GM21381 (cell line): ENCODE measurements around the gene FAM135A.
"Not testable (repeated sequence)": the region's sequence is repeated elsewhere in the genome, so short reads cannot be mapped to it uniquely, and the experiment has no call there.

Source experiments
- ATAC-seq: cut with Tn5 transposase; IDR thresholded peaks from one replicate; pipeline ENCODE4 v1.9.1; 2021; ENCODE audit warnings: mild to moderate bottlenecking, moderate library complexity; ENCODE audit not compliant: unreplicated experiment

Gene FAM135A

DNA sequence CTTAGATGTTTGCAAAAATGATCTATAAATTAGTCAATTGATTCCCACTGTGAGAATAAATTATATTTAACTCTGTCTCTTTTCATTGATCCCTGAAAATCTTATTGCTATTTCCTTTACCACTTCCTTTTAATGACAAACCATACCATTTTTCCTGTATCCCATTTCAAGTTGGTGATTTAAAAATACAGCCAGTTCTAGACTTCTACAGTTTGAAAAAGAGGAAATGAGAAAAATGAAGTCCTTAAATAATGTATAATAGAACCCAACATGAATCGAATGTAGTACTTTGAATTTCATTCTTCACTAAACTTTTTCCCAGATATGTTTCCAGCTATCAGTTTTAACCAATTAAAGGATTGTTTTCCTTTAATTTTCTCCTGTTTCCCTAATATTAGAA lies 124.0 kb downstream of the FAM135A start:
- ATAC-seq: no peak

- ATAC-seq: peak; percentile 60
These were observed 125.1 kb downstream of the FAM135A start for GRCh38 chr6:70538376-70538775.

GRCh38 chr6:70547313-70547712 lies 134.0 kb downstream of the FAM135A start:
- ATAC-seq: no peak

GRCh38 chr6:70547905-70548304 lies 134.6 kb downstream of the FAM135A start:
- ATAC-seq: no peak

DNA sequence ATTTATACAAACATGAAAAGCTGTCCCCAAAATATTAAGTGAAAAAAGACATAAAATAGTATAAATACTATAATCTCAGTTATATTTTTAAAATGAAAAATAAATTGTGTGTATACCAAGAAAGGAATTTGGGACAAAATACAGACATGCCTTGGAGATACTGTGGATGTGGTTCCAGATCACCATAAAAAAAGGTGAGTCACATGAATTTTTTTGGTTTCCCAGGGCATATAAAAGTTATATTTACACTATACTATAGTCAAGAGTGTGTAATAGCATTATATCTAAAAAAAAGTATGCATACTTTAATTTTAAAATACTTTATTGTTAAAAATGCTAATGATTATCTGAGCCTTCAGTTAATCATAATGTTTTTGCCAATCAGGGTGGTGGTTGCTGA lies 136.0 kb downstream of the FAM135A start:
- ATAC-seq: no peak

DNA sequence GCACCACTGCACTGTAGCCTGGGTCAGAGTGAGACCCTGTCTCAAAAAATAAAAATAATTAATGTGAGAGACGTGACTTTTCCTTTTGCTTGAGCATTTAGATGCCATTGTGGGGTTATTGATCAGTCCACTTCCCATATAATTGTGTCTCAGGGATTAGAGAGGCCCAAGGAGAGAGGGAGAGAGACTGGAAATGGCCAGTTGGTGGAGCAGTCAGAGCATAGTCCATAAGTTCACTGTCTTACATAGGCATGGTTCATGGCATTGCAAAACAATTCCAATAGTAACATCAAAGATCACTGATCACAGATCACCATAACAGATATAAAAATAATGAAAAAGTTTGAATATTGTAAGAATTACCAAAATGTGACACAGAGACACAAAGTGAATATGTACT lies 138.3 kb downstream of the FAM135A start:
- no peak for ATAC-seq

DNA sequence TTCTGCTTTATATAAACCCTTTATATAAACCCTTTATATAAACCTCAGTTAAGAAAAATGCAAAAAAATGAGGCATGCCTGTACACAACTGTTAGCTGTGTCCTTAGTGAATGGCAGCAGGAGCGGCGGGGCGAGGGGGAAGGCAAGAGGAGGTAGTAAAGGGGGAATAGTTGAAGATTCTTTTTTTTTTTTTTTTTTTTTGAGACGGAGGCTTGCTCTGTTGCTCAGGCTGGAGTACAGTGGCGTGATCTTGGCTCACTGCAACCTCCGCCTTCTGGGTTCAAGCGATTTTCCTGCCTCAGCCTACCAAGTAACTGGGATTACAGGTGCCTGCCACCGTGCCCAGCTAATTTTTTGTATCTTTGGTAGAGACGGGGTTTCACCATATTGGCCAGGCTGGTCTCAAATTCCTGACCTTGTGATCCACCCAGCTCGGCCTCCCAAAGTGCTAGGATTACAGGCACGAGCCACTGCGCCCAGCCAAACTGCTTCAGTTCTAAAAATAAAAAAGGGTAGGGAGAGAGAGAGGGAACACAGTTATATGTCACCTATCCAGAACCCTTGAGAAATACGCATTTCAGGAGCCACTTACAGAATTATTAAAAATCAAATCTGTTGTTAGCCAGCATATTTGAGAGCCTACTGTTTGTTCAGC lies 139.1 kb downstream of the FAM135A start:
- not testable (repeated sequence) for ATAC-seq

GRCh38 chr6:70552974-70553373 lies 139.7 kb downstream of the FAM135A start:
- ATAC-seq: no peak

DNA sequence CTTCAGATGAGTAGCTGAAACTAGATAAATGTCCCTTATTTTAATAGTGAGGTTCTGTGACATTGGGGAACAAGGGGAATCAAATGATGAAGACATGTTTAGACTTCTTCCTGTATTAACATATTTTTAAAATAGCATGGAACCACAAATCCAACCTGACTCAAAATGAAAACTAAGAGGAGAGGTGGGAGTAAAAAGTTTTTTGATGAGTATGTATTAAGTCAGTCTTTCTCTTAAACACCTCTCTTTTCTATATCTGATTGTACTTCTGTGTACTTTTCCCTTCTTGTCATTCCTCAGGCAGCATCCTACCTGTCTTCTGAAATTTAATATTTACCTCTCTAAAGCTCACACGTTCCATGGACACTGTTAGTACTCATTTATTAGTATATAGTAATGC lies 144.7 kb downstream of the FAM135A start:
- no peak for ATAC-seq

DNA sequence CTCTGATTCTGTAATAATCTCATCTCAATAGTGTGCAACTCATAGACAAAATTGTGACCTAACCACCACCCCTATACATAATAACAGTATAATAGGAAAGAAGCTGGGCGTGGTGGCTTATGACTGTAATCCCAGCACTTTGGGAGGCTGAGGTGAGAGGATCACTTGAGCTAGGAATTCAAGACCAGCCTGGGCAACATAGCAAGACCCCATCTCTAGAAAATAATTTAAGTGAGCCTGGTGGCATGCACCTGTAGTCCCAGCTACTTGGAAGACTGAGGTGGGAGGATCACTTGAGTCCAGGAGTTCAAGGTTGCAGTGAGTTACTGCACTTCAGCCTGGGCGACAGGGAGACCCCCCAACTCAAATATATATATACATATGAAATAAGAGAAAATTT lies 149.1 kb downstream of the FAM135A start:
- ATAC-seq: not testable (repeated sequence)

DNA sequence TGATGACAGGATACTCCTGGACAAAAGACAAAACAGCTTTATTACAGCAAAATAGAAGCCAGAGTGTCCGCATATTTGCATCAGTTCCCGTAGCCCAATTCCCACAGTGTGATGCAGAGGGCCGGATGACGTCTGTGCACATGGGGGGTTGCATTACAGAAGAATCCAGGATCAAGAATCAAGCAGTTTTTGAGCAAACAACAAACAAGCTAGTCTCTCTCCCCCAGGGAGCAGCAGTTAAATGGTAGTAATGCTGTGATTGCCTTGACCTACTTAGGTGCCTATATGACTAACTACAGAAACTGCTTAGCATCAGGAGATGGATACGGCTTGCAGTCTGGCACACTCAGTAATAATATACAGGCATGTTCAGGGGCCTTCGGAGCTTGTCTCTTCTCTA lies 150.2 kb downstream of the FAM135A start:
- no peak for ATAC-seq

DNA sequence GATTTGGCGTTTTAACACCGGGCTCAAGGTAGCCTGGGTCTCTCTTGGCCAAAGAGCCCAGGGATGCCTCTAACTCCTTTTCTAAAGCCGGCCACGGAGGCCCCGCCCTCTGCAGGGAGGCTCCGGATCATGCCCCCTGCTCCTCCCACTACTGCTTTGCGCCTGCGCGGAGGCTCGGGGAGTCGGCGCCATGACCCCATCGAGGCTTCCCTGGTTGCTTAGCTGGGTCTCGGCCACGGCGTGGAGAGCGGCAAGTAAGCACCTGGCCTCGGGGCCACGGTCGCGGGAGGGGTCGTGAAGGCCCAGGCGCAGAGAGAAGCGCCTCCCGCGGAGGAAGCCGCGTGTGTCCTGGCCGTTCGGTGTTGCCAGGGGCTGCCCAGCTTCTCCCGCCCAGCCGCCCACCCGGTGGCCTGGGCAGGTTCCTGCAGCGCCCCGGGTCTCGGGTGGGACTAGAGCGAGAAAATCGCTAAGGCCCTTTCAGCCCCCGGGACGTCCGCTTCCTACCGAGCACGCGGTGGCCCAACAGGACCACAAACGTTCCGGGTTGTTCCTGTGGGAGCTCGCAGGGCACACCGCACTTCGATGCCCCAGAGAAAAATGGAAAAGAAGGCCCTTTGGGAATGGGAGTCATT lies 153.6 kb downstream of the FAM135A start, which contains the start of gene SDHAF4:
SDHAF4 (plus strand) TSS at position 180 of the 632 bp plus-strand sequence; CDS start at position 191, 11 bp downstream.
- ATAC-seq: peak; percentile 100

DNA sequence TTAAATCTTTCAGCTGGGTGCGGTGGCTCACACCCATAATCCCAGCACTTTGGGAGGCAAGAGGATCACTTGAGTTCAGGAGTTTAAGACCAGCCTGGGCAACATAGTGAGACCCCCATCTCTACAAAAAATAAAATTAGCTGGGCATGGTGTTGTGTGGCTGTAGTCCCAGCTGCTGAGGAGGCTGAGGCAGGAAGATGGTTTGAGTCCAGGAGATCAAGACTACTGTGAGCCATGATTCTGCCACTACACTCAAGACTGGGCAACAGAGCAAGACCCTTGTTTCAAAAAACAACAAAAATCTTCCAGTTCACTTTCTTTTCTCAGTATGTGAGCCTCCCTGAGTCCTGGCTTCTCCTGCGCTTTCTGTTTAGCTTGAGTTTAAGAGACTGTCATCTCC lies 161.3 kb downstream of the FAM135A start:
- no peak for ATAC-seq

GRCh38 chr6:70575899-70576495 lies 162.7 kb downstream of the FAM135A start:
- ATAC-seq: no peak

- peak; percentile 97 for ATAC-seq
These were observed 172.8 kb downstream of the FAM135A start for GRCh38 chr6:70586114-70586513.

DNA sequence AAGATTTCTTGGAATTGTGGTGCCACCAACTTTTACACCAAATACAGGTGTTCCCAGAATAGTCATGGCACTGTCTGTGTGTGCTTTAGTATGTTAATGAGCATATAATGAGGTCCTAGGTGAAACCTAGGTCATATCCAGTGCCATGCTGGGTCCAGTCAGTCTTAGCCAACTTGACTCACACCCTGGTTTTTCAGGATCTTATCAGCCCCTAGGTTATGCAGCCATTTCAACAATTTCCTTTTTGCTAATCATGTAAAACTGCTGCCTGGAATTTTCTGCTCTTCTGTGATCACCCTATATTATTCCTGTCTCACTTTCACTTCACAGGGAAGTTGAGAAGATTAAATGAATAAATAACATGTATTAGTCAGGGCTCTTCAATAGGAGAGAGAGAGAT lies 177.1 kb downstream of the FAM135A start:
- ATAC-seq: no peak

DNA sequence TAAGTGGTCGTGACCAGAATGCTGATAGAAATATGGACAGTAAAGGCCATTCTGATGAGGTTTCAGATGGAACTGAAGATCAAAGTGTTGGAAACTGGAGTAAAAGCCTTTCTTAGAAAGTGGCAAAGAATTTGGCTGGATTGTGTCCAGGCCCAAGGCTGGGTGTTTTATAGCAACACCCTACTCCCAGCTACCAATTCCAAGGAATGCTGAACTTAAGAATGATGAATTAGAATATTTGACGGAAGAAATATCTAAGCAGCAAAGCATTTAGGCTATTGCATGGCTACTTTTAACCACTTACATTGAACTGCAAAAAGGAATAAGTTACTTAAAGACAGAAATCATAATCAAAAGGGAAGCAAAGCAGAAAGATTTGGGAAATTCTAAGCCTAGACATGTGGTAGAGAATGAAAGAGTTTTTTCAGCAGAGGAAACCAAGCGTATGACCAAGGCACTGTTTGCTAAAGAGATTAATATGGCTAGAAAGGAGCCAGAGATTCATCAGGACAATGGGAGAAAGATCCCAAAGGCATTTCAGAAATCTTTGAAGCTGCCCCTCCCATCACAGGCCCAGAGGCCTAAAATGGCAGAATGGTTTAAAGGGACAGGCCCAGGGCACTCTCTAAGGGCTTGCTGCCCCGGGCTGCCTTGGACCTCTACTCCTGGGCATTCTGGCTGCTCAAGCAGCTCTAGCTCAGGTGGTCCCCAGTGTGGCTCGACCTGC lies 179.2 kb downstream of the FAM135A start:
- no peak for ATAC-seq

GRCh38 chr6:70593118-70593486 lies 179.8 kb downstream of the FAM135A start:
- no peak for ATAC-seq

DNA sequence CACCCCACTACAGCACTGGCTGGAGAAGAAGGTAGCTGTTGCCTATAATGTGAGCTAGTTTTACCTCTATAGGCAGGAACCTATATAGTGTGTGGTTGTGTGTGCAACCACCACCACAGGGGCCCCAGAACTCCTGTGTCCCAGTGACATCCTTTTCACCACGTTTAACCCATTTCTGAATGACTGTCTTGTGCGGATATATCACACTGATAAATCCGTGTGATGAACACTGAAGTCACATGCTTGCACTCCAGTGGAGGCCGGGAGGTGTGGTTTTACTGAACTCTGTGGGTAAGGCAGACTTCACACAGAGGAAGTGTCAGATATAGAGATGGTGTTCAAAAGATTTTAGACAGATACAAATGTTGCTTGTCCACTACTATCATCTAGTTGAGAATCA lies 185.9 kb downstream of the FAM135A start:
- ATAC-seq: no peak

- ATAC-seq: no peak
These were observed 187.7 kb downstream of the FAM135A start for GRCh38 chr6:70601014-70601413.

DNA sequence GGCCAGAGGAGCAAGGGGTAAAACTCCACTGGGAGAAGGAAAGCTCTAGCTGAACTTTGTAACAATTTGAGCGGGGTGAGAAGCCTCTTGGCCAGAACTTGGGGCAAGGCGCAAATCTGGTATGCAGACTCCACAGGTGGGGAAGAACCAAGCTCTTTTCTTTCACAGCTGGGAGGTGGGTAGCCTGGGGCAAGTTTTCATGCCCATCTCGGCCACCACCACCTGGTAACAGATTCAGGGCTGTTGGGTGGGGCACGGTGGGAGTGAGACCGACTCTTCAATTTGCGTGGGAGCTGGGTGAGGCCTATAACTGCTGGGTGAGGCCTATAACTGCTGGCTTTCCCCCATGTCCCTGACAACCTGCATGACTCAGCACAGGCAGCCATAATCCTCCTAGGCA lies 190.9 kb downstream of the FAM135A start:
- ATAC-seq: no peak

DNA sequence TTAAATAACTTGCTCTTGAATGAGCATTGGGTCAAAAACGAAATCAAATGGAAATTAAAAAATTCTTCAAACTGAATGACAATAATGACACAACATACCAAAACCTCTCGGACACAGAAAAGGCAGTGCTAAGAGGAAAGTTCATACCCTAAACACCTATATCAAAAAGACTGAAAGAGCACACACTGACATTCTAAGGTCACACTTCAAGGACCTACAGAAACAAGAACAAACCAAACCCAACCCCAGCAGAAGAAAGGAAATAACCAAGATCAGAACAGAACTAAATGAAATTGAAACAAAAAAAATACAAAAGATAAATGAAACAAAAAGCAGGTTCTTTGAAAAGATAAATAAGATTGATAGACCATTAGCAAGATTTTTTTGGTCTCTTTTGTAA lies 194.1 kb downstream of the FAM135A start:
- not testable (repeated sequence) for ATAC-seq
